PFSK-1 (cell line): ENCODE results near the gene TRIM17.

Experiments used
- FOXP2 ChIP-seq: optimal IDR thresholded peaks from 2 replicates; pipeline ENCODE3; 2011; ENCODE audit warnings: borderline replicate concordance, control low read depth, inconsistent platforms; ENCODE audit not compliant: insufficient read depth; ENCODE audit errors: extremely low read length, extremely low read depth
- POLR2AphosphoS5 ChIP-seq: IDR thresholded peaks from 2 replicates; pipeline ENCODE4 v1.6.1; 2012; ENCODE audit warnings: low read depth, mild to moderate bottlenecking, control low read depth, low read length, moderate library complexity
- REST ChIP-seq, 2 experiments: IDR thresholded peaks; 2 replicates each; pipeline versions ENCODE4 v1.6.1 to v1.8.0; 2011 to 2012; ENCODE audit warnings: low read depth in 2 of 2, low read length in 2 of 2, control low read depth in 1 of 2, inconsistent platforms in 1 of 2, mild to moderate bottlenecking in 1 of 2, moderate library complexity in 1 of 2; ENCODE audit not compliant: insufficient read depth in 1 of 2
- SIN3A ChIP-seq: IDR thresholded peaks from 2 replicates; pipeline ENCODE4 v1.6.1; 2012; ENCODE audit warnings: mild to moderate bottlenecking, low read length, moderate library complexity, borderline replicate concordance; ENCODE audit not compliant: insufficient read depth
- TAF1 ChIP-seq: IDR thresholded peaks from 2 replicates; pipeline ENCODE4 v1.6.1; 2012; ENCODE audit warnings: low read length, control low read depth, borderline replicate concordance; ENCODE audit not compliant: insufficient read depth

- TF ChIP-seq POLR2AphosphoS5: no peak
- no peak for TF ChIP-seq REST (IDR thresholded peaks at IDR 0.05; ENCODE audit: insufficient read depth in 1 of 2, low read depth in 2 of 2, low read length in 2 of 2)
- no peak for TF ChIP-seq SIN3A
- TF ChIP-seq FOXP2: no peak
- TF ChIP-seq TAF1: no peak
Measured at GRCh38 chr1:228453614-228454013, 37.0 kb upstream of the TRIM17 start.
